ENCODE data around the gene HCAR1.
"Not testable (repeated sequence)": the region's sequence is repeated elsewhere in the genome, so short reads cannot be mapped to it uniquely, and the experiment has no call there.

HCAR1 gene

GRCh38 chr12:122721057-122721545 is 9.5 kb downstream of the HCAR1 start:
- DNase-seq (ENCODE audit: low read depth in 2 of 2) = no peak

DNA sequence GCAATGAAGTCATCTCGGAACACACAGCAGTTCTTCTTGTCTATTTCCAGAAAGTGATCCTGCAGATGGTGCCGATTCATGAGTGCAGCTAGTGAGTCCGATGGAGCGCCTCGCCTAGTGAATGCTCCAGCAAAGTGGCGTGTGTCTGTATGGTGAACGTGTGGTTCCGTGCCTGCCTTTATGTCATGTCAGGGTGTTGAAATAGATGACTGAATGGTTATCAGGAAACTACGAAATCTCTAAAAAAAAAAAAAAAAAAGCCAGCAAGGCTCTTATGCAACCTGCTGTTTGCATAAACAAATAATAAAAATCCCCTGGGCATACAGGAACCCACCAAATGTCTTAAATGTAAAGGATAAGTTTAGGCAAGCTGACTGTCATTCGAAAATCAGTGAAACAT is 14.0 kb downstream of the HCAR1 start, which contains the start of gene HCAR3:
TSS of gene HCAR3 (minus strand) at position 154 of the 400 bp plus-strand sequence. CDS start at position 80, 74 bp downstream.
- not testable (repeated sequence) for DNase-seq (ENCODE audit: low read depth in 2 of 2)

DNA sequence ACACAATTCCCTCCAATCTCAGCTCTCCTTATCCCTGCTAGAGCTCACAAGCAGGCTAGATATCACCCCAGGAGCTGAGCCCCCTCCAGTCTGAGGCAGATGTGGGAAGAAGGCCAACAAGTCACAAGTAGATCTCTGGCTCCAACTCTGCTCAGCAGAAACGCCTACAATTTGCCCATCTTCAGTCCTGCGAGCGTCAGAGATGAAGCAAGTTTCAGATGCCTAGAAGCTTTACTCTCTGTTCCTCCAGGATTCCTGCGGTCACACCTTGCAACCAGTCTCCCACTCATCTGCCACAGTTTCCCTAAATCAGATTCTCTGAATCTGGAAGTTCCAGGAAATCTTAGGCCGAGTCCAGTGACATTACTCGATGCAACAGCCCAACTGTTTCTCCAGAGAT is 15.4 kb downstream of the HCAR1 start:
- not testable (repeated sequence) for DNase-seq (ENCODE audit: low read depth in 2 of 2)

GRCh38 chr12:122713491-122714188 is 17.0 kb downstream of the HCAR1 start:
- not testable (repeated sequence) for DNase-seq (ENCODE audit: low read depth in 2 of 2)

DNA sequence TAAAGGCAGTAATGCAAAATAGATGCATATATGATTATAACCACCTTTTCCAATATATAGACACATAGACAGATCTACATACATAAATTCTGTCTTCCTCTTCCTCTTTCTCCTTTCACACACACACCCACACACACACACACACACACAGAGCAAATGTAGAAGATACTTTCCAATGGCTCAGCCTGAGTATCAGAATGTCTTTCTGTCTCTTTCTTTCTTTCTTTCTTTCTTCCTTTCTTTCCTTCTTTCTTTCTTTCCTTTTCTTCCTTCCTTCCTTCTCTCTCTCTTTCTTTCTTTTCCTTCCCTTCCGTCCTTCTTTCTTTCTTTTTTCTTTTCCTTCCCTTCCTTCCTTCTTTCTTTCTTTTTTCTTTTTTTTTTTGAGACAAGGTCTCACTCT is 19.4 kb downstream of the HCAR1 start:
- not testable (repeated sequence) for DNase-seq (ENCODE audit: low read depth in 2 of 2)

GRCh38 chr12:122710341-122710740 is 20.3 kb downstream of the HCAR1 start:
- not testable (repeated sequence) for DNase-seq (ENCODE audit: low read depth in 2 of 2)

GRCh38 chr12:122709287-122709686 is 21.4 kb downstream of the HCAR1 start:
- not testable (repeated sequence) for DNase-seq (ENCODE audit: low read depth in 2 of 2)

- not testable (repeated sequence) for DNase-seq (ENCODE audit: low read depth in 2 of 2)
These were observed 26.8 kb downstream of the HCAR1 start for GRCh38 chr12:122703841-122704240.

DNA sequence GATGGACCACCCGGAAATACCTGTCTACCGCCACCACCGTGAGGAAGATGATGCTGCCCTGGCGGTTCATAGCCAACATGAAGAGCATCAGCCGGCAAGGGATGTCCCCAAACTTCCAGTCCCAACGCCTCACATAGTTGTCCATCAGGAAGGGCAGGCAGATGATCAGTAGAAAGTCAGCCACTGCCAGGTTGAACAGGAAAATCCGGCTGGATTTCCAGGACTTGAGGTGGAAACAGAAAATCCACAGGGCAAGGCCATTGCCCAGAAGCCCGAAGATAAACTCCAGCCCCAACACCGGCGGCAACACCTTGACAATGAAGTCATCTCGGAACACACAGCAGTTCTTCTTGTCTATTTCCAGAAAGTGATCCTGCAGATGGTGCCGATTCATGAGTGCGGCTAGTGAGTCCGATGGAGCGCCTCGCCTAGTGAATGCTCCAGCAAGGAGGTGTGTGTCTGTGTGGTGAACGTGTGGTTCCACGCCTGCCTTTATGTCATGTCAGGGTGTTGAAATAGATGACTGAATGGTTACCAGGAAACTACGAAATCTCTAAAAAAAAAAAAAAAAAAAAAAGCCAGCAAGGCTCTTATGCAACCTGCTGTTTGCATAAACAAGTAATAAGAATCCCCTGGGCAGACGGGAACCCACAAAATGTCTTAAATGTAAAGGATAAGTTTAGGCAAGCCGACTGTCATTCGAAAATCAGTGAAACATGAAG is 27.6 kb downstream of the HCAR1 start, which contains the start of gene HCAR2:
TSS of gene HCAR2 (minus strand) at position 468 of the 722 bp plus-strand sequence. CDS start at position 394, 74 bp downstream.
- not testable (repeated sequence) for DNase-seq (ENCODE audit: low read depth in 2 of 2)

- DNase-seq (ENCODE audit: low read depth in 2 of 2) = not testable (repeated sequence)
These were observed 29.2 kb downstream of the HCAR1 start for GRCh38 chr12:122701481-122701880.

- not testable (repeated sequence) for DNase-seq (ENCODE audit: low read depth in 2 of 2)
These were observed 30.5 kb downstream of the HCAR1 start for GRCh38 chr12:122700038-122700710.

GRCh38 chr12:122696922-122697321 is 33.7 kb downstream of the HCAR1 start:
- not testable (repeated sequence) for DNase-seq (ENCODE audit: low read depth in 2 of 2)

GRCh38 chr12:122691566-122691965 is 39.1 kb downstream of the HCAR1 start:
- DNase-seq (ENCODE audit: low read depth in 2 of 2) = no peak

DNA sequence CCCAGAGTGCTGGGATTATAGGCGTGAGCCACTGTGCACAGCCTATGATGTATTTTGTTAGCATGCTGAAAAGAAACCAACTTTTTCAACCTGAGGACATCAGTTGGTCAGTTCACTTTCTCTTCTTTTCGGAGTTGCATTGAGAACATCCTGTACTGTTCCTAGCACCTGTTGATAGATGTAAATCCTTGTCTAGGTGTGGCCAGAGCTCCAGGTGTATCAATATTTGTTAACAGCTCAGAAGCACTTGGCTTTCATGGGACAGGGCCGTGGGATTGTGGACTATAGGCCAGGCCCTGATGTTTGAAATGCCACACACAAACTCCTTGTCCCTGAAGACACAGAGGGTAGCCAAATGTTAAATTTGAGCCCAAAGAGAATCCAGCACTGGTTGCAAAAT is 42.4 kb downstream of the HCAR1 start:
- DNase-seq (ENCODE audit: low read depth in 2 of 2) = no peak

GRCh38 chr12:122687086-122687485 is 43.6 kb downstream of the HCAR1 start:
- DNase-seq (ENCODE audit: low read depth in 2 of 2) = no peak

DNA sequence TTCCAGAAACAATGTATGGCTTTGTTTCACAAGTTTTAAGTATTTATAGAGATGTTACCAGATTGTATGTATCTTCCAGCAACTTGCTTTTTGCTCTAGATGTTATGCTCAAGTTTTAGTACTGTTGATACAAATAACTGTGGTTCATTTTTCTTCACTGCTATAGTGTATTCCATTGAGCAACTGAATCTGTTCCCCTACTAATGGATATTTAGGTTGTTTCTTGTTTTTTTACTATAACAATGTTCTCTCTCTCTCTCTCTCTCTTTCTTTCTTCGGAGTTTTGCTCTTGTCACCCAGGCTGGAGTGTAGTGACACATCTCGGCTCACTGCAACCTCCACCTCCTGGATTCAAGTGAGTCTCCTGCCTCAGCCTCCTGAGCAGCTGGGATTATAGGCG is 44.1 kb downstream of the HCAR1 start:
- no peak for DNase-seq (ENCODE audit: low read depth in 2 of 2)

- no peak for DNase-seq (ENCODE audit: low read depth in 2 of 2)
These were observed 46.3 kb downstream of the HCAR1 start for GRCh38 chr12:122684297-122684813.

- DNase-seq (ENCODE audit: low read depth in 2 of 2) = no peak
These were observed 48.8 kb downstream of the HCAR1 start for GRCh38 chr12:122681814-122682213.

GRCh38 chr12:122680989-122681388 is 49.7 kb downstream of the HCAR1 start:
- not testable (repeated sequence) for DNase-seq (ENCODE audit: low read depth in 2 of 2)

DNA sequence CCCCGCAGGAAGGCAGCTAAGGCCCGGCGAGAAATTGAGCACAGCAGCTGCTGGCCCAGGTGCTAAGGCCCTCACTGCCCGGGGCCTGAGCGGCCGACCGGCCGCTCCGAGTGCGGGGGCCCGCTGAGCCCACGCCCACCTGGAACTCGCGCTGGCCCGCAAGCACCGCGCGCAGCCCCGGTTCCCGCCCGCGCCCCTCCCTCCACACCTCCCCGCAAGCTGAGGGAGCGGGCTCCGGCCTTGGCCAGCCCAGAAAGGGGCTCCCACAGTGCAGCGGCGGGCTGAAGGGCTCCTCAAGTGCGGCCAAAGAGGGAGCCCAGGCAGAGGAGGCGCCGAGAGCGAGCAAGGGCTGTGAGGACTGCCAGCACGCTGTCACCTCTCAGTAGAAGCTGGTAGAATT is 53.9 kb downstream of the HCAR1 start:
- DNase-seq (ENCODE audit: low read depth in 2 of 2) = not testable (repeated sequence)
